Lung (tissue), 12 donors: ENCODE data around the gene CHL1. TPM values are rescaled to one million over a fixed set of nuclear protein-coding genes. Genes with fewer than 3 reads are reported as not detected.

ENCODE experiments used
- ATAC-seq: fragments of 200-7000 bp; cut with Tn5 transposase; one replicate; pipeline ENCODE4 v1.9.1; 2020; ENCODE audit warnings: moderate number of reproducible peaks; ENCODE audit not compliant: insufficient read depth, low FRiP score
- DNase-seq, 3 donors: peaks; one replicate each; pipeline ENCODE4 v3.0.0-alpha.2; 2013 to 2017
- H3K27ac ChIP-seq, 2 donors: one replicate each; pipeline ENCODE4 v1.5.1; 2013; ENCODE audit warnings: mild to moderate bottlenecking in 2 of 2, moderate library complexity in 2 of 2, control low read depth in 1 of 2, inconsistent platforms in 1 of 2, low read depth in 1 of 2, low read length in 1 of 2
- H3K27me3 ChIP-seq, 3 donors: one replicate each; pipeline ENCODE4 v1.5.1; 2013; ENCODE audit warnings: low read length in 2 of 3; ENCODE audit not compliant: control insufficient read depth in 3 of 3, insufficient read depth in 3 of 3
- H3K36me3 ChIP-seq, 4 donors: one replicate each; pipeline ENCODE4 v1.5.1; 2013; ENCODE audit warnings: low read length in 4 of 4, mild to moderate bottlenecking in 1 of 4, moderate library complexity in 1 of 4; ENCODE audit not compliant: control insufficient read depth in 4 of 4, insufficient read depth in 4 of 4
- H3K4me1 ChIP-seq, 5 donors: one replicate each; pipeline ENCODE4 v1.5.1; 2013; ENCODE audit warnings: low read length in 5 of 5, mild to moderate bottlenecking in 2 of 5, moderate library complexity in 1 of 5; ENCODE audit not compliant: control insufficient read depth in 5 of 5, insufficient read depth in 5 of 5
- H3K4me3 ChIP-seq: one replicate; pipeline ENCODE4 v1.5.1; 2013; ENCODE audit warnings: mild to moderate bottlenecking, control low read depth, moderate library complexity
- H3K9ac ChIP-seq, 2 donors: one replicate each; pipeline ENCODE4 v1.5.1; 2013; ENCODE audit warnings: low read length in 2 of 2, control low read depth in 1 of 2; ENCODE audit not compliant: insufficient read depth in 1 of 2
- H3K9me3 ChIP-seq, 4 donors: one replicate each; pipeline ENCODE4 v1.5.1; 2013; ENCODE audit warnings: low read length in 3 of 4, mild to moderate bottlenecking in 1 of 4, moderate library complexity in 1 of 4; ENCODE audit not compliant: control insufficient read depth in 4 of 4, insufficient read depth in 3 of 4
- WGBS, 2 donors: extraction: QIAGEN DNeasy Blood & Tissue Kit; methylation state at CpG; one replicate each; pipeline ENCODE4 v1.1.7; 2013; 5-methylcytosine and 5-hydroxymethylcytosine counted together
- polyA plus RNA-seq, 2 donors: library from polyadenylated mRNA; stranded (reverse); fragments of 200-250 nt; gene quantifications; one replicate each; pipeline ENCODE4 v1.2.1, GENCODE V29; 2013
- total RNA-seq, 2 donors: library from RNA; depleted of rRNA in 1 of 2; stranded (reverse); fragments of >200 nt in 1 of 2; gene quantifications; one replicate each; pipeline ENCODE4 v1.2.1, GENCODE V29; 2014 to 2021
- TF ChIP-seq, protein P1 (sequence below): IDR thresholded peaks from 2 replicates; pipeline ENCODE4 v1.5.1; 2012; ENCODE audit warnings: mild to moderate bottlenecking; ENCODE audit errors: control extremely low read depth, extremely low read depth
- donor health status: control.
- donor health status: control.
- donor health status: Bipolar disorder and iron deficiency.
- donor health status: healthy.
- donor health status: DM: yes; HTN: yes; CAD: no.

CHL1 gene
- total and polyA plus RNA-seq, 4 donors, result 1.1 to 11.5 (median 8.1) TPM

DNA sequence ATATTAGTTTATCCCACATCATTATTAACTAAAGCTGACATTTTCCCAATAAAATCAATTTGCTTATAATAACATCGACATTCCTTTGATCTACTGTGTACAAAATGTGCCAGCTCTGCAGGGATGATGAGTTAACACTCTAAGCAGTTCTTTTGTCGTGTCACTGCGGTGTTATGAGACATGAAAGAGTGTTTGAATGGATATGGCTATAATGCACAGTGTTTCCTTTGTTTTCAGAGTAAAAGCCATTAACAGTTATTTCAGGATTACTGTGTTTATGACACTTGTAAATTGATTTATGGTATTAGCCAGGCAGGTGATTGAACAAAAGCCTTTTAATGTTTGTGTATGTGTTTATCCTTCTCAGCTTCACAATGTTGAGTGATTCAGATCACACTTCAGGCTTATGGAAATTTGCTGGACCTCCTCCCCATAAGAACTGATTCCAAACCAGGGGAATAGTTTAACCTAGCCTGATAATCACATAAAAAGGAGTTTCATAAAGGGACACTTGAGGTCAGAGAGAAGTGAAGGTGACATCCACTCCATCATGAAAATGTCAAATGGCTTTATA lies 115.7 kb downstream of the CHL1 start:
- Histone ChIP-seq H3K27me3 (peaks cover 0 to 5% (median 0%) of the 10 kb centered on the region in 3 donors), H3K4me1 (no peaks in the 10 kb centered on the region), H3K27ac (no peak overlapping the region), H3K9me3 (peaks cover 0 to 4% (median 0%) of the 10 kb centered on the region in 4 donors), H3K36me3 (no peaks in the 10 kb centered on the region), H3K9ac (no peak overlapping the region), H3K4me3 (no peak overlapping the region)
- WGBS, 2 donors, result 48 to 69% methylated on average over 3 of the region's 3 CpGs
- ATAC-seq (no peak), DNase-seq (no peak)
- TF ChIP-seq, protein P1, sequence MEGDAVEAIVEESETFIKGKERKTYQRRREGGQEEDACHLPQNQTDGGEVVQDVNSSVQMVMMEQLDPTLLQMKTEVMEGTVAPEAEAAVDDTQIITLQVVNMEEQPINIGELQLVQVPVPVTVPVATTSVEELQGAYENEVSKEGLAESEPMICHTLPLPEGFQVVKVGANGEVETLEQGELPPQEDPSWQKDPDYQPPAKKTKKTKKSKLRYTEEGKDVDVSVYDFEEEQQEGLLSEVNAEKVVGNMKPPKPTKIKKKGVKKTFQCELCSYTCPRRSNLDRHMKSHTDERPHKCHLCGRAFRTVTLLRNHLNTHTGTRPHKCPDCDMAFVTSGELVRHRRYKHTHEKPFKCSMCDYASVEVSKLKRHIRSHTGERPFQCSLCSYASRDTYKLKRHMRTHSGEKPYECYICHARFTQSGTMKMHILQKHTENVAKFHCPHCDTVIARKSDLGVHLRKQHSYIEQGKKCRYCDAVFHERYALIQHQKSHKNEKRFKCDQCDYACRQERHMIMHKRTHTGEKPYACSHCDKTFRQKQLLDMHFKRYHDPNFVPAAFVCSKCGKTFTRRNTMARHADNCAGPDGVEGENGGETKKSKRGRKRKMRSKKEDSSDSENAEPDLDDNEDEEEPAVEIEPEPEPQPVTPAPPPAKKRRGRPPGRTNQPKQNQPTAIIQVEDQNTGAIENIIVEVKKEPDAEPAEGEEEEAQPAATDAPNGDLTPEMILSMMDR, result no peak

DNA sequence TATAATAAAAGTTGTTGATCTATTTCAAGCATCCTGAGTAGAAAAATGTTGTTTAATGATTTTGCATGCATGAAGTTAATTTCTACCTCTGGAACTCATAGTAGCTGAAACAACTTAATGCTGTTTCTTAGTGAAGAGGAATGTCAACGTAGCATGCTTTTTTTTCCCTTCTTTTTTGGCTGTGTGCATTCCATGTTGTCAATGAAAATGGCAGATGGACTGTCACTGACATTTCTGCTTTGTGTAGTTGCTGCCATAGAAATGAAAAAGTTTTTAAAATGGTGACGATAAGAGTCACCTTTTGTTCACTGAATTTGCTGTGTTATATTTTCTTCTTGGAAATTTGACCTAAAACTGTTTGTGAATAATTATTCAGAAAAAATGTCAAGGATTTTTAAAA lies 116.3 kb downstream of the CHL1 start:
- TF ChIP-seq, protein P1, result no peak
- Histone ChIP-seq H3K9ac (no peak overlapping the region), H3K4me3 (no peak overlapping the region), H3K36me3 (no peaks in the 10 kb centered on the region), H3K27me3 (peaks cover 0 to 5% (median 0%) of the 10 kb centered on the region in 3 donors), H3K27ac (no peak overlapping the region), H3K9me3 (peaks cover 0 to 4% (median 0%) of the 10 kb centered on the region in 4 donors), H3K4me1 (no peaks in the 10 kb centered on the region)
- 60 to 73% methylated on average over 2 of the region's 2 CpGs for WGBS, 2 donors
- no peak for ATAC-seq
- DNase-seq, result no peak

DNA sequence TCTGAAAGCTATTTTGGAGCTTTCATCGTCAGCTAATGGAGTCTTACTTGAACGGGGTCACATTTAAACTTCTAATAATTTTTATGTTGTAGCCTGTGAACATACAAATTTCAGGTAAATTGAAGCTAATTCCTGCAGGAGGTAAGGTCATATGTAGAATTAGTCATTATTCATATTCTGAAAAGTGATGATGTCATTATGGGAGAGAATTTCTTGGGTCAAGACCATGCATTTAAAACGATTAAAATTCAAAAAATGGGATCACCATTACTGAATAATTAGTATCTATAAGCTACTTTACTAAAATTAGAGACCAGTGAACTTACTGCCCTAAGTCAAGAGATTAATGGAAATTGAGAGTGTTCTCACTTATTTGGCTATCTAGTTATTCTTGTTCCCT lies 120.4 kb downstream of the CHL1 start:
- DNase-seq (no peak), ATAC-seq (no peak)
- H3K9ac ChIP-seq, result no peak overlapping the region
- H3K9me3 ChIP-seq, result no peaks in the 10 kb centered on the region
- H3K27me3 ChIP-seq, result no peaks in the 10 kb centered on the region
- H3K27ac ChIP-seq, result no peak overlapping the region
- TF ChIP-seq, protein P1, result no peak
- 88 to 89% methylated on average over 3 of the region's 3 CpGs for WGBS, 2 donors
- H3K36me3 ChIP-seq, result no peaks in the 10 kb centered on the region
- no peak overlapping the region for H3K4me3 ChIP-seq
- H3K4me1 ChIP-seq, result no peaks in the 10 kb centered on the region

DNA sequence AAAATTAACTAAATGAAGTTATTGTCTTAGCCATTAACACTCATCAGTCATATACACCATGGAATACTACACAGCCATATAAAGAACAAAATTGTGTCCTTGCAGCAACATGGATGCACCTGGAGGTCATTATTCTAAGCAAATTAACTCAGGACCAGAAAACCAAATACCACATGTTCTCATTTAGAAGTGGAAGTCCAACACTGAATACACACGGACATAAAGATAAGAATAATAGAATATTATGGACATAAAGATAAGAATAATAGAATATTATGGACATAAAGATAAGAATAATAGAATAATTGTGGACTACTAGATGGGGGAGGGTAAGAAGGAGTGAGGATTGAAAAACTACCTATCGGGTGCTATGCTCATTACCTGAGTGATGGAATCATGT lies 122.3 kb downstream of the CHL1 start:
- Histone ChIP-seq H3K4me3 (no peak overlapping the region), H3K9me3 (no peaks in the 10 kb centered on the region), H3K4me1 (no peaks in the 10 kb centered on the region), H3K36me3 (no peaks in the 10 kb centered on the region), H3K27ac (no peak overlapping the region), H3K9ac (no peak overlapping the region), H3K27me3 (no peaks in the 10 kb centered on the region)
- WGBS, 2 donors, result 85 to 95% methylated on average over 2 of the region's 2 CpGs
- ATAC-seq, result no peak
- TF ChIP-seq, protein P1, result no peak
- no peak for DNase-seq
